Fibroblast of skin of left quadriceps (primary cell): ENCODE data around the gene CTNNA2.

Experiments used
- DNase-seq, 2 experiments: peaks; one replicate each; pipeline ENCODE4 v3.0.0-alpha.2; 2013; ENCODE audit warnings: low read depth in 2 of 2

The CTNNA2 gene

DNA sequence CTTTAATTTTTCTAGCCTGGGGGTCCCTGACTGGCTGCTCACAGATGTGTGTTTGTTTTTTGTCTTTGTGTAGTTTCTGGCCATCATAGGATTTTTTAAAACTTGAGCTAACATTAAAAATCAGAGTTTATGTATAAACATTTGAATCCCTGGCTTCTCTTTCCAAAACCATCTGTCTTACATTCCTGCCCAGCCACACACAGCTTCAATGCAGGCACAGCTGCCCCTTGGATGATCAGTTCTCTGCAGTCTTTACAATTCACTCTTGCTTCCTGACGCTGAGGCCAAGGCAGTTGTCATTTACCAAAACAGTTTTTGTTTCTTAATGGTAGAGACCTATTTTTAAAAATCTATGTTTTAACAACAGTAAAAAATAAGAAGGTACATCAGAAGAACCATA lies 960.9 kb downstream of the CTNNA2 start:
- no peak for DNase-seq

DNA sequence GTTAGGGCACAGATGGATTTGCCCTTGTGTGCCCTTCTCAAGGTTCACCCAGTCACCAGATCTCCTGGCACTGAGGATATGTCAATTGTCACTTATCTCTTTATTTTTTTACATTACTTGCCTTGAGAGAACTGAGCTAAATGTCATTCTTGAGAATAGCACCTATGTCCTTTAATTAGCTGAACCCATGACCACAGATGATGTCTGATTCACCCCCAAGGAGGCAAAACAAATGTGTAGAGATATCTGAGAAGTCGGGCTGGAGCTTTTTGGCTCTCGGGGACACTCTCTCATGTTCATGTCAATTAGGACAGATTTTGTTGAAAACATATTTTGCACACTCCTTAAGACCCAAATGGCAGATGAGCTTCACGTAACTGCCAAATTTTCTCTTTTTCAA lies 963.1 kb downstream of the CTNNA2 start:
- no peak for DNase-seq

DNA sequence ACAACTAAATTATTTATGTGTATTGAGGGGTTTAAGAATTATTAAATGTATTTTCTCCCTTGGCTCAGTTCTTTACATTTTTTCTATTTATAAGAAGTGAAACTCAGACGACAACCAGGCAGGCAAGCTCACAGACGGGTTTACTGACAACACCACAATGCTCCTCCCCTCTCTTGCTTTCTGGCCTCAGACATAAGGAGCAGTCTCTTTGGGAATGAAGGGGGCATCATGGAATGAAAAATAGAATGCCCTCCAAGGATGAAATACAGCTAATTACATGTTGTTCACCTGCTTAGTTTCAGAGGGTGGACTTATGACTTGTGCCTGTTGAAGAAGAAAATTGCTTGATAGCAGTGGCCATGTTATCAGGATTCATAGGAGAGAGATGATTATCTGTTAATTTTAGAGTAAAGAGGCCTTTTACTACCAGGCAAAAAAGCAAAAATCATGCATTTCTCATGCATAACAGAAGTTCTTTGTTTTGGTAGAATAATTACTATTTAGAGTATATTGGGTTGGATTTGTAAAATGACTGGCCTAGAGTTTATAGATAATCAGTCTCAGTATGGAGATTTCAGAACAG lies 963.8 kb downstream of the CTNNA2 start:
- no peak for DNase-seq

DNA sequence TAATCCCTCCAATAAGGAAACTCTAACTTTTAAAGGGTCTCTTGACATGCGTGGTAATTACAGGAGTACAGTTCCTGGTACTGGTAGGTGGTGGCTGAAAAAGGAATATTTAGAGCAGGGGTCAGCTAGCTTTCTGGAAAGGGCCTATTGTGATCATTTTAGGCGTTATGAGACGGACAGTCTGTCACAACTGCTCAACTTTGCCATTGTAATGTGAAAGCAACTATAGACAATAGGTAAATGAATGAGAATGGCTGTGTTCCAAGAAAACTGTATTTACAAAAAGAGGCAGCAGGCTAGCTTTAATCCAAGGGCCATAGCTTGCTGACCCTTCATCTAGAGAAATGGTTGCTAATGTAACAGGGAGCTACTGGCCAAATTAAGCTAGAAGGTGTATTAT lies 969.4 kb downstream of the CTNNA2 start:
- DNase-seq: no peak

DNA sequence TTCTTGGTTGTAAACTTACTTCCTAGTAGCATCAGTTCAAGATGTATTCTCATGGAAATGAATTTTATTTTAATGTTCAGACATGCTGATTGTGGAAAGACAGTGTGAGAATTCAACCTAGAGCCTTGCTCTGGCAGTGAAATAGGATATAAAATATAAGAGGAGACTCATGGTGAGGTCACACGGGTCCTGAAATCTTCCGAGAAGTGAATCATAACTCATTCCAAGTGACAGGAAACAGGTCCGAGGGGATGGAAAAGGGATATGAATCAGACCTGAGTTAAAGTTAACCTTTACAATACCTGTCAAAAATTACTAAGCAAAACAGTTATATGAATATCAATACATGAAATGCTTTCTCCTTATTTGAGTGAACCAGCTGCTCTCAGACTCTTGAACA lies 976.9 kb downstream of the CTNNA2 start:
- DNase-seq: peak; percentile 22 to 27

DNA sequence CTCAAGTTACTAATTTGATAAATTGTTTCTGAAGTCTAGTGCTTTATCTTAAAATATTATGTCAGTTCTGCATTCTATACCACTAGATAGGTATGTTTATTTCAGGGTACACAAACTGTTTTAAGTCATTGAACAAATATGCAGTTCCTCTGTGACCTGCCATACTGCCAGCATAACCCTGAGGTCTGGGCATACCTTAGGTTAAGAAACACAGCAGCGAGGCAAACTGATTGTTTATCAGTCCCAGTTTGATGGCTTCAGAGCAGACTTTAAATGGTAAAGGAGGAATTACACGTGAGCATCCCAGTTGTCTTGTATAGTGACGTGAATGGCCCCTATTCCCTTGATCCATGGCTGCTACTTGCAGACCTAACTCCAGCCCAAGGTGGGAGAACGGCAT lies 978.1 kb downstream of the CTNNA2 start:
- DNase-seq: no peak

DNA sequence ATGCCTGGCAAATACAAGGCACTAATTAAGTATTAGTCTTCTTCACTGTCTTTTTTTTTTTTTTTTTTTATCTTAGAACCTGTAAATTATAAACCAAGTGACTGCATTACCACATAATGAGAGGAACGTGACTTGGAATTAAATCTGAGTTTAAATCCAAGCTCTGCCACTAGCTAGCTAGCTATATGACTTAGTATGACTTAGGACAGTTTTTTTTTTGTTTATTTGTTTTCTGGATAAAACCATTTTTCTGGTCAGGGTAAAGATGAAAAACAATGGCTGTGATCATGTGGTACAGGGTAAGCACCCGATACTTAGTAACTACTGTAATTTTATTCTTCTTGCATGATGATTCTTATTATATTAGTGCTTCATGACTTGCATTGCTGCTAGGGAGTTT lies 983.5 kb downstream of the CTNNA2 start:
- no peak for DNase-seq

DNA sequence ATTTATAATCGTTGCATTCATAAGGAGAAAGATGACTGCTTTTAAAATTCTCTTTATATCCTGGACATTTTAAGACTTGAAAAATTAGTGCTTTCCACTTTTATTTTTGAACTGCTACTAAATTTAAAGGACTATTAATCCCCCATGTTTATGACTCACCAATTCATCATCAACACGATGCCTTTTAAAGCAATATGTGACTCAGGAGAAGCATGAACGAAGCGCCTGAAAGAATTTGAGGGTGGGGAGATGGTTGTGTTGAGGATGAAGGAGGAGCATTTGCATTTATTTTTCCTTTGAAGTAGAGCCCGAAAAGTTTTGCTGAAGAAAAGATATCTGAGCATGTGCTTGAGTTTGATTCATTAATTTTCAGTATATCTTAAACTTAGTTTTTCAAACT lies 983.9 kb downstream of the CTNNA2 start:
- DNase-seq: peak; percentile 72 to 73

DNA sequence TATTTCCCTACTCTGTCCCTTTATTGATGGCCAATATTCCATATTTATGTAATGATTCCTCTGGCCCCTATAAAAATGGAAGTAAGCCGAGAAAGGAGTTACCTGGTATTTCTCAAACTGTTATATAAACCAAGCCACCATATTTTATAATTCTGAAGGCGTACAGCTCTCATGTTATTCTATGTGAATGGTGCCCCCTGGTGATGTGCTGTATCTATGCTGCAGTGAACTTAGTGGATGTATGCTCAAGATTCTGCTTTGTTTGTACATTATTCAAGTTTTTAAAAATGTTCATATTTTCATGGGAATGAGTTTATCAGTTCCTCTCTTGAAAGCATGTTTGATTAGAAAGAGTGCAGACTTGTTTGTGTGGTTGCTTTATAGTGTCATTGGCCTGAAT lies 986.2 kb downstream of the CTNNA2 start:
- peak; percentile 26 to 44 for DNase-seq

DNA sequence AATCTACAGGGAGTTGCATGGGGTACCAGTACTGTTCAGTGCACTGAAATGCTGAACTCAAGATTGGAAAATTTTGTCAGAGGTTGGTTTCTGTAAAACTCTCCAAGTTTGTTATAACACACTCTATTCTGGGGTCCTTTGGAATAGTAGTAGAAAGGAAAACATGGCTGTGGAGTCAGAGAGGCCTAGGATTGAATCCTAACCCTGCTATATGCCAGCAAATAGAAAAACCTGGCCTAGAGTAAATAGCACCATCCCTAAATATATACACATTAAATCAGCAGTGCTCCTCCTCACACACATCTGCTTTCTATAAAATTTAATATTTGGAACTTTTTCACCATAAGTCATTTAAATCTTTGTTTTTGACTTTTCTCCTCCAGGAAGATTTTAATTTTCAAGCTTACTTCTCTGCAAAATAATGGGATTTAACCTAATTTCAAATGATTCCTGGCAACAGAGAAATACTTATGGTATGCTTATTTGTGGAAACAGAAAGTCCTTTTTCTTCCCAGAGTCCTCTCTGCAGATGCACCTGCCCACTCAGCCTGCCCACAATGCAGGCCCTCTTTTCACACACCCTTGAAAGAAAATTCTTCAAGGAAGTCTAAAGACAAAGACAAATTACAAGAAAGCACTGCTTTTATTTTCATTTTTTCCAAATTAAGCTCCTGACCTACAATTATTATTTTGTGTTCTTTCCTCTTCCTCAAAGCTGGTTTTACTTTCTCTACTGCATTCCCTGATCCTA lies 989.2 kb downstream of the CTNNA2 start:
- DNase-seq: no peak

DNA sequence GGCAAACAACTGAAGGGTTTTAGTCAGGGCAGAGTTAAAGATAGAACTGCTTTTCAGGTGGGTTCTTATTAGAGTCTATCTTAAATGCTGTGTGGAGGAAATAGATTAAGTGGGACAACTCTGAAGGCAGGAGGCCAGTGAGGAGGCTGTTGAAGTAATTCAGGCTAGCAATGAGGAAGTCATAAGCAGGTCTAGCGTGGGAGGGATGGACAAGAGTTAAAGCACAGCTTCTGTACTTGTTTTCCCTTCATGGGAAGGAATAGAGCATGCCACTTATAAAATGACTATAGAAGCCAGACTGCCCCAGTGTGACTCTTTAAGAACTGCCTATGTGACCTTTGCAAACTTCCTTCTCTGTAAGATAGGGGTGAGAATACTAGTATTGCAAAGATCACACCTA lies 993.7 kb downstream of the CTNNA2 start:
- no peak for DNase-seq

DNA sequence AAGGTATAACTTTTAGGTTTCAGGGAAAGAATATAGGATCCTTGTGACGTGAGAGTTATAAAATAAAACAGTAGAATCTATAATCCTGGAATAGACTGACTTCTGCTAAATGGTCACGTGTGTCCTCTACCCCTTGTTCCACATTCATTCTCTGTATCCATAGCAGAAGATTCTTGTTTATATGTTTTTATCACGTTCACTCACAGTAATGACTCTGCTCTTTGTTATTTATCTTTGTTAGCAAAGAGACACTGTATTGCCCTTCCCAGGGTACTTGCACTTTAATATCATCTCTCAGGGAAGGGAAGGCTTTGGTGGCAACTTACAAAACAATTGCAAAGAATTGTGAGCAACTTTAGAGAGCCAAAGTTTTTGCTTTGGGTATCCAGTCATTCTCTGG lies 997.9 kb downstream of the CTNNA2 start:
- DNase-seq: no peak

DNA sequence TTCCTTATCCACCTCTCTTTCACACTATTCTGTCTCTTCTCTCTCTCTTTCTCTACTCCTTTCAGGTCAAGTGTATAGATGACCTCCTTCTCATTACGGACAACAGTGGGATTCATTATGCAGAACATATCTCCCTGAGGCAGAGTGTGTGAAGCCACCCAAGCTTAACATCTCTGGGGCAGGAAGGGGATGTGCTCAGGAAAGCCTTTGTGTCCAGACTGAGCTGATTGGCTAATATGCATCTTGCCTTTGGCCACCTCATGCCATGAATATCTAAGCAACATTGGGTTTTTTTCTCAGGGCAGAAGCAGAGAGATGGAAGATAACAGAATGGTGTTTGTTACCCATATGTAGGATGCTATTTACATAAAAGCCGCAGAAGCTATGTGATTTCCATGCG lies 1003.1 kb downstream of the CTNNA2 start:
- DNase-seq: no peak

DNA sequence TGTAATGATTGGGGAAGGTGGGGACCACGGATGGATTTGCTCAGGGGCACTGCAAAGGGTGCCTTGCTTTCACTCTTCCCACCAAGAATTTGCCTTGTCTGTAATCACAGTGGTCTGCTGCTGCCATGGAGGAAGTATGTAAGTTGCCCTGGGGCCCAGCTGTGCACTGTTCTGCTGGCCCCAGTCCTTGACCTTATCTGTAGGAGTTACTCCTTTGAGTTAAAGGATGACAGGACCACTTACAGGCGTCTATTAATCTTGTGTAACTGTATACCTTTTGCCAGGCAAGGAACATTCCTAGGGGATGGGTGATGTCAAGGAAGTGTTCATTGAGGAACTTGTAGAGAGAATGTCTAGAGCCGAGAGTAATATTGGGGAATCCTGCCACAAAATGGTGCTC lies 1004.5 kb downstream of the CTNNA2 start:
- DNase-seq: no peak

DNA sequence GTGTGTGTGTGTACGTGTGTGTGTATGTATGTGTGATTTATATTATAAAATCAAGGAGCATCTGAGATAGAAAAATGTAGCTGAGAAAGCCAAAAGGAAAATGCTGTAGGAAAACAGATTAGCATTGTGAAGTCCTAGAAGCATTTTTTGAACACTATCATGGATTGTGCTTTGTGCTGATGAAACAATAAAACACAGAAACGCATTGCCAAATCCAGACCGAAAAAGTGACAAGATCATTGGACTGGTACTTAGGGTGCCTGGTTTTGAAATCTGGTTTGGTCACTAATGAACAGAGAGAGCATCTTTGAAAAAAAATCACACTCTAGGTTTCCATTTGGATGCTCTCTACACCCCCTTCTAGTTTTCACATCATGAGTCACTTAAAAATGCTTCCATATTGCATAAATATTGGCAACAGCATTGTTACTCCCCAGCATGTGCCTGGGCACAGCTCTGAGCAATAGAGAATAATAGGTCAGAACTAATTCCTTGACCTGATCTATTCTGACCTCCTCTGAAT lies 1006.3 kb downstream of the CTNNA2 start:
- no peak for DNase-seq

DNA sequence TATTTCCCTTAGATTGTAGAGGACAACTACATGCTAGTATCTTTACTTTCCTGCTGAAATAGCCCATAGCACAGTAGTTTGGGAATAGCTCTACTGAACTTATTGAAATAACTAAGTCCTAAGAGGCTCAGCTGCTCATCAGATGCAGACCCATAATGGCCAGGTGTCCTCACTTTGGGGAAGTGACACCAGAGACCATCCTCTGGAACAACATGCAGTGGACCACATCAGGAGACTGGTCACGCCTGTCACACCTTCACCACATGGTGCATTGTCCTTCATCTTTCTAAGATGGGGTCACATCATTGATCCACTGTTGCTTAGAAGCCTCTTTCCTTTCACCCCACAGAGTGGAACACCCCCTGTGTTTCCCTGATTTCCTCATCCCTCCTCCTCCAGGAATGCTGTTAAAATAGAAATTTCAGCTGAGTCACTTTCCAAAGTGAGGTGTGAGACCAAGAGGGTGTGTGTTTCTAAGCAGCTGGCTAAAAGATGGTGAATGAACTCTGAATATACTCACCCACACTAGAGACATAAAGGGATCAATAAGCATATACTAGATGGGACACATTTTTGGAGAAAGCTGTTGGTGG lies 1006.9 kb downstream of the CTNNA2 start:
- DNase-seq: no peak

DNA sequence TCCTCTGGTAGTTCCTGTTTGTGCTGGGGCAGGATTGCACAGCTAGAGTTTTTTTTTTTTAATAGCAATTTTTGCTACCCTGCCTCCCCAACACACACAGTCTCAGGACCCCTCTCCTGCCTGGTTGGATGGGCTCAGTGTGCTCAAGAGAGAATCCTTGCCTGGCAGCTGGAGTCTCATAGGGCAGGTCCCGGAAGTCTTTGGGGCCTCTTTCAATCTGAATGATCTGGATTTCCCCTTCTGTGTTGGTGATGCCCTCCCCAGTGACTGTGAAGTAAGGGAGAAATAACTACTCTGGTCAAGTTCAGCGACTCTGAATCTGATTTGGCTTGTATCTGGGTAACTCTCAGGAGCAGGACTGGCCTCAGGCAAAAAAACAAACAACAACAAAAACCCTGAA lies 1012.3 kb downstream of the CTNNA2 start:
- DNase-seq: no peak

DNA sequence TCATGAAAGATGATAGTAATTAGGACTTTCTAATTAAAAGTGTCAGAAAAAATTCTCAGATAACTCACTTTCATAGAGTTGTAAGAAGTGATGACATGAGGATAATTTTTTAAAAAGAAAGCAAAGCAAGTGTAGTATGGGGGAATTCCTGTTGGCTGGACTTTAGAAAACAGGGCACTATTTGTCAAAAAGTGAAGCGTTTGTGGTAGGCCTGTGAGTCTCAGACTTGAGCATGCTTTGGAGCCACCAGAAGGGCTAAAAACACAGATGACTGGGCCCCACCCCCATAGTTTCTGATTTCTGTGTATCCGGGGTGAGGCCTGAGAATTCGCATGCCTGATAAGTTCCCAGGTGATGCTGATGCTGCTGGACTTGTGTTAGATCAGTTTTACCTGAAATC lies 1014.3 kb downstream of the CTNNA2 start:
- DNase-seq: no peak

DNA sequence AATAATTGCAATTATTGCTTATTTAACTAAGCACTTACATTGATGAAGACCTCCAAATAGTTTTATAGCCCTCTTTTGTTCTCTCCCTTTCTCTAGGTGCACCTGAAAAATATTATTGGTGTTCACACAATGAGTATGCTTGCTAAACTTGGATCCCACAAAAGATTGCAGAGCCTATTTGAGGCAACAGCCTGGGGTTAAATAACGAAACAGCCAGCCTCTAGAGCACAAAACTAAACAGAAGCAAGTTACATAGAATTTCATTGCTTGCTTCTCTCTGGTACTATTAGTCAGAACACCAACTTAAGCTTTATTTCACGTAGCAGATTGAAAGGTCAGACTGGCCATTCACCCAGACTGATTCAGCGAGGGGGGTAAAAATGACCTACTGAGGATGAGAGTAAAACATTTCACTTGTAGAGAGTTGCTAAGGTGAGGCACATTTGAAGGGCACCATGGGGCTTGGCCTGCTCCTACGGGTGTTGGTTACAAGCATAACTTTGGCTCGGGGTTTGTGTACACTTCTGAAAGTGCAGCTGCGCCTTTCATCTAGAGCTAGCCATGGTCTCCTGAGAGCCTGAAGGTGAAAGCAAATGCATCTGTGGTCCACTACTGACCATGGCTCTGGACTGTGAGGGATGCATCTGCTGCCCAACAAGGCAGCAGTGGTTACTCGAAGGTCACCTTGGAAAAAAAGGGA lies 1016.8 kb downstream of the CTNNA2 start:
- DNase-seq: no peak

DNA sequence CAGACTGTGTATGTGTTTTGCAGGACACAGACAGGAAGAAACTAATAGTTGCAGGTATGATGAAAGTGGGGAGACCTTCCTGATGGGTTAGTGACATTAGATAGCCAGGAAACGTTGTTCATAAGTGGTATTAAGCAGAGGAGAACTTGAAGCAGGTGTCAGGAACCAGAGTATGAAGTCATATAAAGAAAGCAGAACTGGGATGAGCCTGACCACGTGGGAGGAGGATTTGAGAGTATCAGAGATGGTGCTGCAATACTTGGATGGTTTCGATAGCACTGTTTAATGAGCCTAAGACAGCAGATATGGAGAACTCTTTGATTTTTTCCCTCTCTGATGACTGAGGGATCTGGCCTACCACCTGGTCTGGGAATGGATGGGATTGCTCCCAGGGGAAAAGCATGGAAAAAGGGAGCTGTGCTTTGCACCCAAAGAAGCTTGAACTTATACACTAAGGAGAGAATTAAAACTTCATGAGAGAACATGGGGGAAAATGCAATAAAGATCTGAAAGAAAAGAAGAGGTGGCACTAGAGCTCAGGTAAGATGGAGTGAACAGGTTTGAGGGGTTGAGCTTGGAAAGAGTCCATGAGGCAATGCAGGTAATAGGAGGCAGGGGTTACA lies 1017.7 kb downstream of the CTNNA2 start:
- no peak for DNase-seq

DNA sequence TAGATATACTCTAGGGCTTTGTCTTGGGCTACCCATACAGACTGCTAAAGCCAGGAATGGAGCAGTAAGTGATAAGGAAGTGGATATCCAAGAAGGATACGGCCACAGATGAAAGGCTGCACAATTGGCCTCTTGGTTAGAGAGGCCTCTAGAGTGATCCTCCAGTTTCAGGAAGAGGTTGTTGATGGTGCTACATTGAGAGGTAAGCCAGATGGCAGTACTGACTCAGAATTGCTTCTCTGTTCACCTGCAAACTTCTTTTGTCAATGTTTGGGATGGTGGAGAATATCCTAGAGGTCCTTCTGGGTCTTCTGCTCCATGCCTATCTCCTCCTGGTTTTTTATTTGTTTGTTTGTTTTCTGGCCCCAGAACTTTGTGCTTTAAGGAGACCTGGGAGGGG lies 1018.5 kb downstream of the CTNNA2 start:
- no peak for DNase-seq
